Glomerular visceral epithelial cell (primary cell): ENCODE data around the gene UBAC1.

Experiments
- DNase-seq: peaks from one replicate; pipeline ENCODE4 v3.0.0-alpha.2; 2016; ENCODE audit errors: extremely low spot score

UBAC1 gene

DNA sequence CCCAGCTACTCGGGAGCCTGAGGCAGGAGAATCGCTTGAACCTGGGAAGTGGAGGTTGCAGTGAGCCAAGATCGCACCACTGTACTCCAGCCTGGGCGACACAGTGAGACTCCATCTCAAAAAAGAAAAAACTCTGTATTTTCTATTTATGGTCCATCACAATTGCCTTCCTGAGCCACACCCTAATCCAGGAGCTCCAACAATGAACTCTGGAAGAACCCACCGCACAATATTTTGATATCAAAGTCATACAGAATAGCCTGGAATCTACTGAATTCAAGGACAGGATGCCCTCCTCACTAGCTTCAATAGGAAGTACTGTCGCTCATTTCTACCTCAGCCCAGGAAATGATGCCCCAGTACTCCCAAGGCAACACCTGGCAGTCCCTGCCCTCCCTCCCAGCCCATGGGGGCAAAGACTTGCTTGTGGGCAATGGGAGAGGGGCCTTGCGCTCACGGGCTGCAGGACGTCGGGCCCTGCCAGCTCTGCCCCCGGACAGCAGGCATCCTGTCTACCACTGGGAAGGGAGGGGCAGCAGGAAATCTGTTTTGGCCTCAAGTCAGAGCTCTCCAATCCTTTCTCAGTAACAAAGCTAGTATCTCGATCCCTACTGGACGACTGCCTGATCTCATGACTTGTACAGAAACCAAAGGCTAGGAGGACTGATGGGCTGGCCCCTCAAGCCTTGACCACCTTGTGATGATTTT lies 19.7 kb downstream of the UBAC1 start:
- no peak for DNase-seq

DNA sequence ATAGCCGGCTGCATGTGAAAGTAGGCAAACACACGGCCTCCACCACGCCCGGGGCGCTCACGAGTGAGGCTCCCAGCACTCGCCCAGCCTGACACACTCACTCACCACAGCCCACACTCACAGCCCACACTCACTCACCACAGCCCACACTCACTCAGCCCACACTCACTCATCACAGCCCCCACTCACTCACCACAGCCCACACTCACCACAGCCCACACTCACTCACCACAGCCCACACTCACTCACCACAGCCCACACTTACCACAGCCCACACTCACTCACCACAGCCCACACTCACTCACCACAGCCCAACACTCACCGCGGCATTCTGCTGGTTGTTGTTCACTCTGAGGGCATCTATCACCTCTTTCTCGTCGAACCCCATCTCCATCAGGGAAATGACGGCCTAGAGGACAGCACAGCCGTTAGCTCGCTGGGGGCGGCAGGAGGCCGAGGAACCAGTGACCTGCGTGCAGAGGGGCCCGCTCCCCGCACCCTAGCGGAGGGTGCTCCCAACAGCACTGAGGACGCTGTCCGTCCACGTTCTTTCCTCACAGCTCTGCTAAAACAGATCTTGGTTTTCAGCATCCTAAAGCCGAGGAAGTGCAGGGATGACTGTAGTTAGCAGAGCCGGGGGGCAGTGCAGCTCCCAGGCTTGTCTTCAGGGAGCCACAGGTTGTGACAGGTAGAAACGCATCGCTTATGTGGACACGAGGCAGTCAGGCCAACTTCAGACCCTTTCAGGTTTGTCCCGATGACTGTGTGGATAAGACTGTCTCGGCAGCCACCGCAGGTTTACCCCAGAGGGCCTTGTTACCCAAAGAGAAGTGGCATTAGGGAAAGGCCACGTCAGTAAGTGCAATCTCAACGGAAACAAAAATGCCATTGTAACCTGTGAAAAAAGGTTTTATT lies 21.6 kb downstream of the UBAC1 start:
- DNase-seq = peak; percentile 11

DNA sequence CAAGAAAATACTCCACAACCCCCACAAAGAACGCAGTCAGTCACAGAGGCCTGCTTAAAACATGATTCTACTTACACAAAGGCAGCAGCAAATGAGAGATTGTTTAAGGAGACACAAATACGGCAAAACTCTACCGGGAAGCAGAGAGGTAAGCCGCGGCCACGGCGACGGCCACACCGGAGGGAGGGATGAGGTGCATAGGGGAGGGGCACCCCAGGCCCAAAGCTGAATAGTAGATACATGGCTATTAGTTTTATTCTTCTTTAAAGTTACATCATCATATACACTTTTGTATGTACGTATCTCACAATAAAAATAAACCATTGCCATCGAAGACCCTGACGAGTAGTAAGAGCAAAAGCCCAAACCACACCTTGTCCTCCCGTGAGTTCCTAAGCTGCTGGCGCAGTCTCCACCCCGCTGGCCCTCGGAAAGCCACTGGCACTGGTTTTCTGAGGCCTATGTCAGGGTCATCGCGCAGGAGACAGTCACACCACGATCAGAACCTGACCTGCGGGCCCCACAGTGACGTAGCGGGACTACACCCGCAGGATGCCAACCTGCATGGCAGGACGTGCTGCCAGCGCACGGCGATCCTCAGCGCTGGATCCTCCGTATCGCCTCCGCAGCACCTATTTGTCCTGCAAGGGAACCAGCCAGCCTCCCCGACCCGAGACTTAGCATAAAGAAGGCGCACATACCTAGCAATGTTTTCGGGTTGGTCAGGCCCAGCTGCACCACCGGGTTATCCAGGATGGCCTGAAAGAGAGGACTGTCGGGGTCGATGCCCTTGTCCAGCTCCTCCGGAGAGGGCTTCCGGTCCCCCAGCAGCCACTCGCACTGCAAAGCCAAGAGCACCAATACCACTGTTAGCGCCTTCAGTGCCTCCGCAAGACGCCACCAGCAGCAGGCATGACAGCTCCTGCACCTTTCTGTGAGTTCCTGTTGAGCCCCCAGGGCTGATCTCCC lies 23.4 kb downstream of the UBAC1 start:
- no peak for DNase-seq

DNA sequence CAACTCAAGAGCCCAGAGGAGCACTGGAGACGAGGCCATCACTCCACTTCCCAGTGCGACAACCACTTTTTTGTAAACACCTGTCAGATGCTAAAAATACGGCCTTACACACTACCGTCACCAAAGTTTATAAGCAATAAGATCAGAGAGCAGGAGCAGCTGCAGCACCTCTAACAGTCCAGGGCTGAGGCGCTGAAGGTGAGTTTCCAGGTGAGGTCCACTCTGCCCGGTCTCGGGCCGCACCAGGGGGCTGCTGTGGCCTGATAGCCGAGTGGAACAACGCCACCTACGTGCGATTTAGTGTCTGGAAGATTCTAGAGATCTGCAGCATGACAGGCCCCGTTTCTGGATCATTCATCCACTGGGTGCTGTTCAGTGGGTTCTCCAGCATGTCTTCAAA lies 28.1 kb downstream of the UBAC1 start:
- no peak for DNase-seq

DNA sequence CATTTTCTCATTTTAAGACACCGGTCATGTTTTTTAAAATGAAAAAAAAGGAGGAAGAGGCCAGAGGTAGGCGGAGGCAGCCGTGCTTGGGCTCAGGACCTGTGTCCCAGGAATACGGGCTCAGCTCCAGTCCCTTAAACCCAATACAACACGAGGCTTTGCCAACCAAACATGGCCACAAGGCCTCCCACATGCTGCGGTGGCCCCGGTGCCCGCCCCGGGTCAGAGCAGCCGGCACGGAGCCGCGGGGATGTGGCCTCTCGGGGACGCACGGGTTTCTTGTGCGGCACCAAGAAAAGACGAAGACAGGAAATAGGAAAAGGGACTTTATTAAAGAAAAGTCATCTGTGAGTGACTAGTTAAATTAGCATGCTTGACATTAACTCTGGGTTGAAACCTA lies 28.5 kb downstream of the UBAC1 start:
- no peak for DNase-seq

DNA sequence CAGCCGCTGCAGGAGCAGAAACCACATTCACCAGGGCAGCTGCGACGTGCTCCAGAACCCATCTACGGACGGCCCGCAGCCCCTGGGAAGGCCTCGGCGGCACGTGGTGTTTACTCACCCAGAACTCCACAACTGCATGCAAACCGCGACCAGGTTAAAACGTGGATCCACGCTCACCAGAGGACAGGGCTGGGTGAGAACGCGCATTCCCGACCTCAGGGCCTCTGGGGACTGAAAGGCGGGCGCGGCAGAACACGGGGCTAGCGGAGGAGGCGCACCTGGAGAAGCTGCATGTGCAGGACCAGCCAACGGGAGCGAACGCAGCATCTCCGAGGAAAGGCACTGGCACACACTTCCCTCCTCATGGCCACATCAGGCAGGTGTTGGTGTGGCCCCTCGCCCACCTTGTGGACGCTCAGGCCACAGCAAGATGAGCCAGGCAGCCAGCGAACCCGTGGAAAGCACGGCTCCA lies 29.8 kb downstream of the UBAC1 start:
- DNase-seq = no peak

DNA sequence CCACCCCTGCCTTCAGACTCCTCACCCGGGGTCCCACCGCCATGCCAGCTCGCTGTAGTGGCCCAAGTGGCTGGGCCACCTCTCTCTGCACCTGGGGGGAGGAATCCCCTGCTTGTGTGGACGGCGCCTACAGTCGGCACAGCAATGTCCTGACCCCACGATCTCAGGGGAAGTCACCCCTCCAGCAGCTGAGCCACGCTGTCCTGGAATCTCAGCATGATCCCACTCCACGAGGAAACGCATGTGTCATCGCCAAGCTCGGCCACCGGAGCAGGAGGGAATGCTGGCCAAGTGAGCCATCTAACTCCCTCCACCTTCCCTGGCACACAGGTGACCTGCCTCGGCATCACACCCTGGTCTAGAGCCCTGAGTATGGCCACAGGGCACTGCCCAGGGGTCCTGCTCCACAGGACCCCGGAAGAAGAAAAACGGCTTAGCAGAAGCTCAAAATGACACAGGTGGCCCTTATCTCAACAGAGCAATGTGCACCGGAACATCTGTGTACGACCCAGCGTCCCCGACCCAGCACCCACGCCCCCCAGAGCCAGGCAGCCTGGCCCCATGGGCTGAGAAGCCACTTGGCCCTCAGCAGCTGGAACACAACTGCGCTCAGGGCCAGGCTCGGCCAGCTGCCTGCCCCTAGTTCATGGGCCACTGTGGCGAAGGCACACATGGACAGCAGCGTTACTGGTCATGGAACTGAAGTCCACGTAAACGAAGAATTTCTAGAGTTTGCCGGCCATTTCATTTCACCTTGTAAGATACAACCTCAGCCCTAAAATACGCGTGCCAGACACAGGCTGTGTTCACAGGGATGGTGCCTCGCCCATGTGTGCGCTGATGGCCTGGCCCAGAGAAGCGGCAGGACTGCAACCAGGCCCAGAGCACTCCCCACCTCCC lies 30.5 kb downstream of the UBAC1 start:
- no peak for DNase-seq

DNA sequence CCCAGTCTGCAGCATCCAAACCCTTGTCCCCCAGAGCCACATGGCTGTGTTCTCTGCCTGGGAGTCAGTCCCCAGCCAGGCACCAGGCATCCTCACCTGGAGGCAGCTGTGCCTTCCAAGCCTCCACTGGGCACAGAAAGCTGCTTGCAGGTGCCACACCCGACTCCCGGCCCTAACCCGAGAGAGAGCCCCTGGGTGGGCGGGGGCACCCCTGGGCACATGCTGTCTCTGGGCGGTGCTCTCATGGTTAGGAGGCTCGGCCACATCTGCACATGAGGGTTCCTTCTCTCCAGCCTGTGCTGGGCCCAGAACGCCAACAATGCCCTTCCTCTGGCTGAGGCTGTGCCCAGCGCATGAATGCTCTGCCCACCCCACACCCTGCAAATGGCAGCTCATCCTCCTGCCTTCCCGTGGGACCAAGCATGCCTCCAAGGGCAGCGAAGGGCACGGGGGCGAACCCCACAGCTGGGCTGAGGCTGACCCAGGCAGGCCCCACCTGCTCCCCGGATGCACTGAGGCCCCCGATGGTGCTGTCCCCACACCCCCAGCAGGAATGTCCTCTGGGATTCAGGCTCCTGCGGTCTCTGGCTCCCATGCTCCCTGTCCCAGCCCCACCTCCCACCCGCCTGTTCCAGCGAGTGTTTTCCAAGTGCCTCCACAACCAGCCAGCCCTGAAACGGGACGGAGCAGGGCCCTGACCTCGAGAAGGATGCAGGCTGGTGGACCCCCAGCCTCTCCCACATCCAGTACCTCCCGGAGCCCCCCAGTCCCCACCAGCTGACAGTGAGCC lies 31.3 kb downstream of the UBAC1 start:
- DNase-seq = no peak

DNA sequence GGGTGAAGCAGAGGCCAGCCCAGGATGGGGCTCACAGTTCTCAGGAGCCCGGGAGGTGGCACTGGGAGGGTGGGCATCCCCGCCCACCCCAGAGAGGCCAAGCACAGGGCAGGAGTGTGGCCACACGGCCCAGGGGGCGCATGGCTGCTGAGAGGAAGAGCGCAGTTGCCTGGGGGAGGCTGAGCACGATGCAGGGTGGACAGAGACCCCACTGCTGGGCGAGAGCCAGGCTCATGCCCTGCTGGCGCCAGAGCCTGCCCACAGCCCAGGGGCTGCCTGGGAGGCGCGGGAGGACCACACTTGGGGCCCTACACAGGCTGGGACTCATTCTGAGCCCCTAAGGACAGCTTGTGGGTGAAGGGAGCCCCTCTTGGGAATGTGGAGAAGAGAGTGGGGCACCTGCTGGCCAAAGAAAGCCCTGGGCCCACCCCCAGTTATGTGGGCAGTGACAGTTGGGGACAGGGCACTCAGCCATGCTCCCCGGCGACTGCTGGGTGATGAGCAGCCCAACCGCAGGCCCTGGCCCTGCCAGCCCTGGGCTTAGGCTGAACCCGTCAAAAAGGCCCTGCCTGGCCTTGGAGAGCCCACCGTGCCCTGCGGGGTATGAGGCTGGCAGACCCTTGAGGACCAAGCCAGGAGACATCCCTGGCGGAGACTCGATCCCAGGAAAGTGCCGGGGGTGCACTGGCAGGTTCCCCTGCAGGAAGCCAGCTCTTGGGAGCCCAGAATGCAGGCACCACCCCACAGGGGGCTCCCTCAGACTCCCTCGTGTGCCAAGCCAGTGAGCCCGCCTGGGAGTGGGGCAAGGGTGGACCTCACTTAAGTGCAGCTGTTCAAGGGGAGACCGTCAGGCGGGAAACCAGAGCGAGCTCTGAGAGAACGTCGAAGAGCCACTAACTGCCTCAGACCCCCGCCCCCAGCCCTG lies 32.2 kb downstream of the UBAC1 start:
- DNase-seq = no peak

DNA sequence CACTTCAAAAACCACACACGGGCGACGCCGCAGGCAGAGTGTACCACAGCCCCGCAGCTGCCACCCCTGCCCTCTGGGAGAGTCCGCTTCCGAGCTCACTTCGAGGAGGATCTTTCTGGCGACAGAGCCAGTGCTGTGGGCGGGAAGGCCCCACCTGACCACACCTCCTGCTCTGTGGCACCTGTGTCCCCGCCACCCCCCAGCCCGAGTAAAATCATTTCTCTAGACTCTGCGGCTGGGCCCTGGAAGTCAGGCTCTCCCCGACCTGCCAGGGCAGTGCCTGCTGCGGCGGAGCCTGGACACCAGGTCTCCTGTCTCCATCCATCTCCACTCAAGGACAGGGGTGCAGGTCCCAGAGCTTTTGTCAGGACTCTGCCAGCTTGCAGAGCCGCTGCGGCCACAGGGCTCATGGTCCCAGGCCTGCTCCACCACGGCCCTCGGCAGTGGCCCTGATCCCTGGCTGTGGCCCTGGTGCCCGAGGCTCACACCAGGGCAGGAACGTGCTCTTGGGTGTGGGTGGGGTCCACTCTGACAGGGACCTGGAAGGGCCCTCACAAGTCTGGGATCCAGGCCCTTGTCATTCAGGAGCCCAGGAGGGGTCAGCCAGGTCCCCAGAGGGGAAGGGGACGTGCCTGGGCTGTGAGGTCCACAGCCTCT lies 33.0 kb downstream of the UBAC1 start:
- DNase-seq = no peak

DNA sequence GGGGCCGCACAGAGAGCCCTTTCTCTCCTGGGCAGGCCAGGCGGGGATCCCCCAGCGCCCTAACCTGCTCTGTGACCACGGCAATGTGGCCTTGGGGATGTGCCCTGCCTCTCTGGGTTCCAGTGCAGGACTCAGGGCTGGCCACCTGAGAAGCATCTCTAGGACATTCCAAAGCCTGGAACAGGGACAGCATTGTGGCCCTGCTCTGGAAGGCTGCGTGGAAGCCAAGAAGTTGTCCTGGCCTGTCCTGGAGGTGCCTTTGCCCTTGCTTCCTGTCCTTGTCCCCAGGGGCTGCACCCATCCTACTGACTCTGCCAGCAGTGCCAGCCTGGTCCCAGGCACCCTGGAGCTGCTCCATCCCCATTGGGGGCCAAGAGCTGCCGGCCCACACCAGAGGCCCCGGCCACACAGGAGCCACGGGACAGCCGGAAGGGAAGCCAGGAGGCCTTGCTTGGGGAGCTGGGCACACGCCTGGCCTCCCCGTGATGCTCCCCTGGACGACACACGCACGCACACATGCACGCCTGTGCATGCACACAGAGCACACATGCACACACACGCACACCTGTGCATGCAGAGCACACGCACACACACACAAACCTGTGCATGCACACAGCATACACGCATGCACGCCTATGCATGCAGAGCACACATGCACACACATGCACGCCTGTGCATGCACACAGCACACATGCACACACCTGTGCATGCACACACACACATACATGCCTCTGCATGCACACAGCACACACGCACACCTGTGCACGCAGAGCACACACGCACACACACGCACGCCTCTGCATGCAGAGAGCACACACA lies 33.8 kb downstream of the UBAC1 start:
- DNase-seq = no peak

DNA sequence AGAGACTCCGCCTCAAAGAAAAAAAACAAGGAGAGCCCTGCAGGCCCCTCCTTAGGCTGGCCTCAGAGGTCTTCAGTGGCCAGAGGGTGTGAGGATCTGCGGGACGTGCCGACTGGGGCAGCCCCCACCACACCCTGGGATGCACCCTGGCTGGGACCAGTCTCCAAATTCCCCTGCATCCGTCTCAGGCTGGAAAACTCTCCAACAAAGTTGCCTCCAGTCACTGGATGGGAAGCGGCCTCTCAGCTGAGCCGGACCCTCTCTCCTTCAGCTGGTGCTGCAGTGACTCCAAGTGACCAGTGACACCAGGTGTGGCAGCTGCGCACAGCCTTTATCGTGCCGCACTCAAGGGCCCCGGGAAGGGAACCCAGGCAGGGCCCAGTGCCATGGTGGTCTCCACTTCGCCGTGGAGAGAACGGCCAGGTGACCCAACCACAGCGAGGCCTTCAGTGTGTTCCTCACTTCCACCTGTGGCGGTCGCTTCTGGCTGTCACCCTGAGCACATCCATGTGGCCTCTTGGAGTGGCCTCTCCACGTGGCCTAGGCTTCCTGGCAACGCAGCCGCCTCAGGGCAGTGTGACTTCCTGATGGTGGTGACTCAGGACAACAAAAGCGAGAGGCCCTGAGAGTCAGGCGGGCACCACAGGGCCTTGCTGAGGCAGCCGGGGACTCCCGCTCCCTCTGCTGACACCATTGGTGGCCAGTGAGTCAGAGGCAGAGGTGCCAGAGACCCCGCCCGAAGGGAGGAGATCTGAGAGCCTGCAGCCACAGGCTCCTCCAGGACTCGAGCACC lies 34.6 kb downstream of the UBAC1 start:
- peak; percentile 89 for DNase-seq

DNA sequence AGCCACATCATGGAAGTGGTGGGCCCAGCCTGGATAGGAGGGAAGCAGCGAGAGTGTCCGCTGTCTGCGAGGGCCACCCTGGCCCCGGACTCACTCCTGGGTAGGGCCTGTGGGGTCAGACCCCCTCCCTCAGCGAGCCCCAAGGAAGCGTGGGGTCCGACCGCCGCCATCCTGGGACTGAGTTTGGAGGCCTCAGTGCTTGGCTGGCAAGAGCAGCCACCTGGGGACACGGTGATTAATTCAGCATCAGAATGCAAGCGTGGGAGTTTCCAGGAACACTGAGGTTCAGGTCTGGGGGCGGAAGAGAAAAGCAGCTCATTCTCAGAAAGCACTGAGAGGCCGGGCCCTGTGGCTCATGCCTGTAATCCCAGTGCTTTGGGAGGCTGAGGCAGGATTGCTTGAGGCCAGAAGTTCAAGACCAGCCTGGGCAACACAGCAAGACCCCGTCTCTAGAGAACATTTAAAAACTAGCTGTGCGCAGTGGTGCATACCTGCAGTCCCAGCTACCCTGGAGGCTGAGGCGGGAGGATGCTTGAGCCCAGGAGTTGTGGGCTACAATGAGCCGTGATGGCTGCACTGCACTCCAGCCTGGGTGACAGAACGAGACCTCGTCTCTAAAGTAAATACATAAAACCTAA lies 35.6 kb downstream of the UBAC1 start:
- DNase-seq = no peak

DNA sequence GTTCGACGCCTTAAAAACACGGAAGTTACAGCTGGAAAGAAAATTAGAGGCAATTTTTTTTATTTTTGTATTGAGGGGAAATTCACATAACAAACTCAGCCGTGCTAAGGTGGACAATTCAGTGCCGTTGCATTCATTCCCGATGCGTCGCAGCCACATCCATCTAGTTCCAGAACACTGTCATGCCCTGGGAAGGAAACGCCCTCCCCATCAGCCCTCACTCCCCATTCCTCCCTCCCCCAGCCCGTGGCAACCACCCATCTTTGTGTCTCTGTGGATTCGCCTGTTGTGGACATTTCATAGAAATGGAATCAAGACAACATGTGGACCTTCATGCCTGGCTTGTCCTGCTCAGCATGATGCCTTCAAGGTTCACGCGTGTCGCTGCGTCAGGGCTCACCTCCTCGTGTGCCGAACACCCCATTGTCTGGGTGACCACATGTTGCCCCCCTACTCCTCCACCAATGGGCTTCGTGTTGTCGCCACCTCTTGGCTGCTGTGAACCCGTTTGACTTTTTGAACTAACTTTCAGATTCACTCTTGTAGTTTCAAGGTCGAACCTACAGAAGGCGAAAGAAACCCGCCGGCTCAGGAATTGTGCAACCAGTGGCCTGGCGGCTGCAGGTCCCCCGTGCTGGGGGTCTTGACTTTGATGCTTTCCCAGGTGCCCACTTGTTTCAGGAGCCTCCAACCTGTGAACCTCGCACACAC lies 36.4 kb downstream of the UBAC1 start:
- no peak for DNase-seq

DNA sequence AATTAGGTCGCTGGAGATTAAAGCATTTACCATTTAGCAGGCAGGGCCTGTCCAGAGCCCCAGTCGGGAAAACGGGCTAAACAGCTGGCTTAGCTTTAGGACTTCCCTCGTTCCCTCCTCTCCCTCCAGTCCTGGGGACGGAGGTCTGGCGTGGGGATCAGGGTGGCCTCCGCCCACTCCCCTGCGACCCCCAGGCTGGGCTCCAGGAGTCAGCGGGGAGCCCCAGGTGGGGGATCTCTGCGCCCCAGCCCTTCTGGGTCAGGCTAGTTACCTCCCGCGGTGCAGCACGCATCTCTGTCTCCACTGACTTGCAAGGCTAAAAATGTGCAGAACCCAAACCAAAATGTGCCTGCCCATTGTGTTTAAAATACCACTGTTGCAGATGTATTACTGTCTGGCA lies 37.7 kb downstream of the UBAC1 start:
- DNase-seq = no peak
